WERI-Rb-1 (cell line): Measurements from ENCODE around the gene SLC31A2.
A peak's percentile ranks its signal among the peaks of the same experiment; 100 is the strongest.

Experiments
- DNase-seq: peaks from one replicate; pipeline ENCODE4 v3.0.0-alpha.2; 2020
- H3K27ac ChIP-seq: fragments of 250-450 bp; sonication (Bioruptor Pico); 2 replicates; pipeline ENCODE4 v1.5.1; 2020; ENCODE audit warnings: mild to moderate bottlenecking, moderate library complexity
- H3K27me3 ChIP-seq: fragments of 250-450 bp; sonication (Bioruptor Pico); 2 replicates; pipeline ENCODE4 v1.5.1; 2021; ENCODE audit warnings: mild to moderate bottlenecking, low read depth, moderate library complexity; ENCODE audit not compliant: insufficient read depth, severe bottlenecking
- H3K36me3 ChIP-seq: fragments of 250-450 bp; sonication (Bioruptor Pico); 2 replicates; pipeline ENCODE4 v1.5.1; 2020; ENCODE audit warnings: mild to moderate bottlenecking, moderate library complexity
- H3K4me3 ChIP-seq: 2 replicates; pipeline ENCODE4 v1.5.1; 2011; ENCODE audit warnings: low read depth, mild to moderate bottlenecking, control low read depth, low read length
- H3K9me3 ChIP-seq: fragments of 250-450 bp; sonication (Bioruptor Pico); 2 replicates; pipeline ENCODE4 v1.5.1; 2021; ENCODE audit warnings: mild to moderate bottlenecking, moderate library complexity; ENCODE audit not compliant: severe bottlenecking
- CTCF ChIP-seq: IDR thresholded peaks from 2 replicates; pipeline ENCODE4 v1.5.1; 2011; ENCODE audit warnings: low read depth, mild to moderate bottlenecking, control low read depth, inconsistent platforms, low read length

The SLC31A2 gene

GRCh38 chr9:113155911-113156588 lies 5.2 kb downstream of the SLC31A2 start:
- no peak overlapping the region for H3K27ac ChIP-seq
- H3K36me3 ChIP-seq = peaks cover 7% of the 10 kb centered on the region
- TF ChIP-seq CTCF = no peak
- no peak overlapping the region for H3K4me3 ChIP-seq
- DNase-seq = no peak
- no peaks in the 10 kb centered on the region for H3K9me3 ChIP-seq
- H3K27me3 ChIP-seq = no peaks in the 10 kb centered on the region

GRCh38 chr9:113156880-113157279 lies 6.1 kb downstream of the SLC31A2 start:
- DNase-seq = peak; percentile 23
- no peaks in the 10 kb centered on the region for H3K9me3 ChIP-seq
- no peak overlapping the region for H3K27ac ChIP-seq
- H3K36me3 ChIP-seq = peaks cover 8% of the 10 kb centered on the region
- no peaks in the 10 kb centered on the region for H3K27me3 ChIP-seq
- no peak overlapping the region for H3K4me3 ChIP-seq
- peak; percentile 41; the same call in 1 of the 2 replicates for TF ChIP-seq CTCF

GRCh38 chr9:113158446-113158845 lies 7.6 kb downstream of the SLC31A2 start:
- H3K36me3 ChIP-seq = peaks cover 21% of the 10 kb centered on the region
- no peak for DNase-seq
- no peak for TF ChIP-seq CTCF

GRCh38 chr9:113160571-113160970 lies 9.8 kb downstream of the SLC31A2 start:
- no peak overlapping the region for H3K27ac ChIP-seq
- H3K27me3 ChIP-seq = no peaks in the 10 kb centered on the region
- peaks cover 41% of the 10 kb centered on the region for H3K36me3 ChIP-seq
- no peaks in the 10 kb centered on the region for H3K9me3 ChIP-seq
- H3K4me3 ChIP-seq = no peak overlapping the region
- TF ChIP-seq CTCF = no peak
- no peak for DNase-seq

More at GRCh38 chr9:113158446-113158845, 7.6 kb downstream of the SLC31A2 start:
- Histone ChIP-seq H3K27ac (no peak overlapping the region), H3K9me3 (no peaks in the 10 kb centered on the region), H3K27me3 (no peaks in the 10 kb centered on the region), H3K4me3 (no peak overlapping the region)

GRCh38 chr9:113163001-113163400 lies 12.2 kb downstream of the SLC31A2 start:
- H3K9me3 ChIP-seq = no peaks in the 10 kb centered on the region
- no peak overlapping the region for H3K27ac ChIP-seq
- peaks cover 63% of the 10 kb centered on the region for H3K36me3 ChIP-seq
- no peak for TF ChIP-seq CTCF
- no peak for DNase-seq
- no peak overlapping the region for H3K4me3 ChIP-seq
- H3K27me3 ChIP-seq = no peaks in the 10 kb centered on the region
